Activated T-helper 1 cell treated with anti-CD3 and anti-CD28 coated beads, Interleukin-2, amount 50 U/mL, for 16 hours (primary cell): ENCODE measurements around the gene TMEM42.
A peak's percentile ranks its signal among the peaks of the same experiment; 100 is the strongest.
"Not testable (repeated sequence)": the region's sequence is repeated elsewhere in the genome, so short reads cannot be mapped to it uniquely, and the experiment has no call there.

Experiments
- DNase-seq, 2 donors: peaks; one replicate each; pipeline ENCODE4 v3.0.0-alpha.2; 2020; ENCODE audit warnings: low read depth in 1 of 2, low spot score in 1 of 2

TMEM42 gene

DNA sequence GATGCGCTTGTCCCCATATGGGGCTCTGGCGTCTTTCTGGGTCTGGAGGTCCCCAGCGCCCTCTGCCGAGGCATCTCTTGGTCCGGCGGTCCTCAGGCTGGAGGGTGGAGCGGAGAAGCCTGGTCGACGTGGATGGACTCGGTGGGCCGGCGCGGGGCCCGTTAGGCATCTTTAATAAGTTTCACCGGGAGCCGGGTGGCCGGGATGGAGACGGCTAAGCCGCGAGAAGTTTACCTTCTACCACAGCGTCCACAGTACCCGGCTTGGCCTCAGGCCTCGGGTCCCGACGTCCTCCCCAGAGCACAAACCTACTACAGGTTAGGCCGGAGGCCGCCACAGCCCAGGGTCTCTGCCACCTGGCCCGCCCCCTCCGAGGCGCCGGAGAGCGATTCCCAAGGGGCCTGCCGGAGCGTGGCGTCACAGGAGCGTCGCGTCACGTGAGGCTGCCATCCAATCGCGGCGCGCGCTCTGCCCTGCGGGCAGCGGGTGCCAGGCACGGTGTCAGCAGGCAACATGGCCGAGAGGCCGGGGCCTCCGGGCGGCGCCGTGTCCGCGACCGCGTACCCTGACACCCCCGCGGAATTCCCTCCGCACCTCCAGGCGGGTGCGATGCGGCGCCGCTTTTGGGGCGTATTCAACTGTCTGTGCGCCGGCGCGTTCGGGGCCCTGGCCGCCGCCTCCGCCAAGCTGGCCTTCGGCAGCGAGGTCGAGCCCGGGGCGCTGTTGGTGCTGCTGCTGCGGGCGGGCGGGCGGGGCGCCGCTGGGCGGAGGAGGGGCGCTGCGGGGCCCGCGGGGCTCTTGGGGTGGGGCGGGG, at the start of gene TMEM42:
Gene TMEM42 (plus strand): TSS at position 501 of the 814 bp plus-strand sequence. CDS start 13 bp downstream, at position 514.
- DNase-seq, result peak; percentile 75 to 81

DNA sequence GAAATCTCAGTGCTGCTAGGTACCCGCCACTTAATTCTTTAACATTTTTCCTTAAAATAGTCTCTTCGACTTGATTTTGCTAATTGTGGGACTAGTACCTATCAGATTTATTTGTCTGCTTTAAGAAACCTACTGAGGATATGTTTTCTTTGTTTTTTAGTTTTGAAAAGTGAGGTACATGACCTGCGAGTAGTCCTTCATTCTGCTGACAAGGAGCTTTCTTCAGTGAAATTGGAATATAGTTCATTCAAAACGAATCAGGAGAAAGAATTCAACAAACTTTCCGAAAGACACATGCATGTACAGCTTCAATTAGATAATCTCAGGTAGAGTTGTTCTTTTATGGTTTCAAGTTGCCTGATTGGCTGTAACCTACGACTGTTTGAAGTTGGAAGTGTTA, 47.0 kb upstream of the TMEM42 start:
- no peak for DNase-seq

DNA sequence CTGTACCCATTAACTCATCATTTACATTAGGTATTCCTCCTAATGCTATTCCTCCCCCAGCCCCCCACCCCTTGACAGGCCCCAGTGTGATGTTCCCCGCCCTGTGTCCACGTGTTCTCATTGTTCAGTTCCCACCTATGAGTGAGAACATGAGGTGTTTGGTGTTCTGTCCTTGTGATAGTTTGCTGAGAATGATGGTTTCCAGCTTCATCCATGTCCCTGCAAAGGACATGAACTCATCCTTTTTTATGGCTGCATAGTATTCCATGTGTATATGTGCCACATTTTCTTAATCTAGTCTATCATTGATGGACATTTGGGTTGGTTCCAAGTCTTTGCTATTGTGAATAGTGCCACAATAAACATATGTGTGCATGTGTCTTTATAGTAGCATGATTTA, 45.4 kb upstream of the TMEM42 start:
- not testable (repeated sequence) for DNase-seq

DNA sequence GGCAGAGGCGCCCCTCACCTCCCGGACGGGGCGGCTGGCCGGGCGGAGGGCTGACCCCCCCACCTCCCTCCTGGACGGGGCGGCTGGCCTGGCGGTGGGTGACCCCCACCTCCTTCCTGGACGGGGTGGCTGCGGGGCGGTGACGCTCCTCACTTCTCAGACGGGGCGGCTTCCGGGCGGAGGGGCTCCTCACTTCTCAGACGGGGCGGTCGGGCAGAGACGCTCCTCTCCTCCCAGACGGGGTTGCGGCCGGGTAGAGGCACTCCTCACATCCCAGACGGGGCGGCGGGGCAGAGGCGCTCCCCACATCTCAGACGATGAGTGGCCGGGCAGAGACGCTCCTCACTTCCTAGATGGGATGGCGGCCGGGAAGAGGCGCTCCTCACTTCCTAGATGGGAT, 40.5 kb upstream of the TMEM42 start:
- DNase-seq, result not testable (repeated sequence)

DNA sequence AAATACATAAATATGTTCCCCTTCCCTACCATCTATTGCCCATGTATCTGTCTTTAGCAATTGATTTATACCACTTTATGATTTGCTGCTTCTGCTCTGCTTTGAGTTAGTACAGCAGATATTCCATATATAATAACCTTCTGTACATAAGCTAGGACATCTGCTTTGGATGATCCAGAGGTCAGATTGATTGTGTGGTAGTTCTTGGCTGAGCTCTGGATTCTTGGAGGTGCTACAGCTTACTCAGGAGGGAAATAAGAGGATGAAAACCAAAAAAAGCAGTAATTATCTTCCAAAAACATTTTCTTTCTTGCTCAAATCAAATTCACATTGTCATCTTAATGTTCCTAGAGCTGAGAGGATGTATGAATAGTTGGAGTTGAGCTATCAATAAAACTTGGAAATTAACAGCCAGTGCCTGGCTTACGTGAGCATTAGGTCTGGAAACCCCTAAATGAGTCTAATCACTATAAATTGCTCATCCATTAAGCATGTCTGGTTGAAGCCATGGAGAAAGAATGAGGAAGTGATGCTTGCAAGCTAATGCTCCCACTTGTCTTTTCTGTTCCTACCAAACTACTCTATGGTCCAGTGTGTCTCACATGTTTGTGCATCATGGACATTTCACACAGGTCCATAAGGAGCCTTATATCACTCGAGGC, 36.3 kb upstream of the TMEM42 start:
- DNase-seq, result no peak

DNA sequence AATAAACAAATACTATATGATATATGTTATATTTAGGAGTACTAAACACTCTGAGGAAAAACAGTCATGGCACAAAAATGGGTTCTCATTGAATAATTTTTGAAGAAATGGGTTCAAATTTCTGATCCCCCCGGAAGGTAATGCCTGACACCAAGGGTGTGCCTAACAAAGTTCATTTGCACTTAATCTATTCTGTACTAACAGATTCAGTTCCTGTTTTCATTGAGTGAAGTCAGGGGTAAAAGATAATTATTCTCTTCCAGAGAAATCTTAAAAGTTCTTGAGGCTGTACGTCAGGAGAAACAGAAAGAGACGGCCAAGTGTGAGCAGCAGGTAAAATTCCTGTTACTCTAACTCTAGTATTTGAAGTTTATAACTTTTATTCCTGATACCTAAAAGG, 34.5 kb upstream of the TMEM42 start:
- DNase-seq, result no peak

DNA sequence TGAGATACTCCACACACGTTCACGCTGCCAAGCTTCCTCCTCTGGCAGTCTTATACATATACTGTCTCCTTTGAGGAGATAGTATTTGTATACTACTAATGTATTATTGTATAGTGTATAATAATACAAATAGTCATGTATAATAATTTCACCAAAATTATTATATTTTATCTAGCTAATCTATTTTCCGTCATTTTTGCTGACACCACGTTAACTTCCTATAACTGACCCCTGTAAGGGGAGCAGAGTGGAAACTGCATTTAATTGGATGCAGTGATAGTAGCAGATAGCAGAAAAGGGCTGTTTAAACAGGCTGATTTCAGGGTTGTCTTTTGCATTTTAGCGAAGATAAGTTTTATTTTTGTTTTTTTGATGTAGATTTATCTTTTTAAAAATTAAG, 30.5 kb upstream of the TMEM42 start:
- no peak for DNase-seq

DNA sequence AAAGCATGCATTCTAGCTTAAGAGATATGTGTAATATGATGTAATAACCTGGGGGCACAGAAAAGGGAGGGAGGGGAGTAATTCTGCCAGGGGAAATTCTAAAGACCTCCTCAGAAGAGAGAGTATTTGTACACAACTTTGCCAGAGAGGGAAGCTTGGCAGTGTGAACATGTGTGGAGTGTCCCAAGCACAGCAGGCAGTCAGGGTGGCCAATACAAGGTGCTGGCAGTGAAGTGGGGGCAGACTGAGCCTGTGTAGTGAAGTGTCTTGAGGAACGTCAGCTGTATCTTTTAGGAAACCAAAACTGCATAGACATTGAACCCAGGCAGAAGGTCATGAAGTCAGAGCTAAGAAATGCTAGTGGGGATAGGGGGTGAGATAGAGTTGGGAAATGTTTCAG, 29.7 kb upstream of the TMEM42 start:
- no peak for DNase-seq

DNA sequence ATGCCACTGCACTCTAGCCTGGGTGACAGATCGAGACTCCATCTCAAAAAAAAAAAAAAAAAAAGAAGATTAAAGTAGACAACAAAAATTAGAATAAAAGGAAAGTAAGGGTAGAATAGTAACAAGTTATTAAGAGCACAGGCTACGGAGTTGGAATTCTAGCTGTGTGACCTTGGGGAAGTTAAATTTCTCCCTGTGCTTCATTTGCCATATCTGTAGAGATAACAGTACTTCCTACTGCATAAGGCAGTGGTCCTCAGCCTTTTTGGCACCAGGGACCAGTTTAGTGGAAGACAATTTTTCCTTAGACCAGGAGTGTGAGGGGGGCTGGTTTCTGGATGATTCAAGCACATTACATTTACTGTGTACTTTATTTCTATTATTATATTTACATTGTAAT, 28.7 kb upstream of the TMEM42 start:
- no peak for DNase-seq

DNA sequence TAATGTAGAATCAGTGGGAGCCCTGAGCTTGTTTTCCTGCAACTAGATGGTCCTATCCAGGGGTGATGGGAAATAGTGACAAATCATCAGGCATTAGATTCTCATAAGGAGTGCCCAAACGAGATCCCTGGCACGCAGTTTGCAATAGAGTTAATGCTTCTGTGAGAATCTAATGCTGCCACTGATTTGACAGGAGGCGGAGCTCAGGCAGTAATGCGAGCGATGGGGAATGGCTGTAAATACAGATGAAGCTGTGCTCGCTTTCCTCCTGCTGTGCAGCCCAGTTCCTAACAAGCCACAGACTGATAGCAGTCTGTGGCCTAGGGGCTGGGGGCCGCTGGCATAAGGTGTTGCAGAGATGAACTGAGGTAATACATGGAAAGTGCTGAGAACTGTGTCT, 28.3 kb upstream of the TMEM42 start:
- no peak for DNase-seq

DNA sequence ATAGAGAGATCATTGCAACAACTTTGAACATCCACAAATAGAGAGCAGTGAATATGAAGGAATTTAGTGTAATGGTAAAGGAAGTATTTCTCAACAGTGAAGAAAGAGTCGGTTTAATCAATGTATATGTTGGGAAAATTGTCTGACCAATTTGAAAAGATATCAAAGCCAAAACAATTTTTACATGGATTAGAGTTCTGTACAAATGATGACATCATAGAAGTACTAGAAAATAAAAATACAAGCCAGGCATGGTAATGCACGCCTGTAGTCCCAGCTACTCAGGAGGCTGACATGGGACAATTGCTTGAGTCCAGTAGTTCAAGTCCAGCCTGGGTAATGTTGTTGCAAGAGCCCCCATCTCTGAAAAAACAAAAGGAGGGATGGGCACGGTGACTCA, 26.0 kb upstream of the TMEM42 start:
- DNase-seq, result no peak

DNA sequence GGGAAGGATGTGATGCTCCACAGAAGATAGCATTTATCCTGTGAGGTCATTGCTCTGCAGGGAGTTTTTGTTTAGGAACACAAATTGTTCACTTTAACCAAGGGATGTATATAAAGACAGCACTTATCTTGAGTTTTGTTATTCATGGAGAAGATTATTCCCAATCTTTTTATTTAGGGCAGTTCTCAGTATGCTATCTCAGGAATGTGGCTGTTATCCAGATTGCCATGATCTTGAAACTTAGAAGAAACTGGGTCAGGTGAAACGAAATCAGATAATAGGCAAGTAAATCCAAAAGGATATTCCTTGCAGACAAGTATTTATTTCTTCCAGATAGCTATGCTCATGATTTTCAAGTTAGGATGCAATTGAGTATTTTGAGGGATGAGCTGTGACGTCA, 19.3 kb upstream of the TMEM42 start:
- DNase-seq, result no peak

DNA sequence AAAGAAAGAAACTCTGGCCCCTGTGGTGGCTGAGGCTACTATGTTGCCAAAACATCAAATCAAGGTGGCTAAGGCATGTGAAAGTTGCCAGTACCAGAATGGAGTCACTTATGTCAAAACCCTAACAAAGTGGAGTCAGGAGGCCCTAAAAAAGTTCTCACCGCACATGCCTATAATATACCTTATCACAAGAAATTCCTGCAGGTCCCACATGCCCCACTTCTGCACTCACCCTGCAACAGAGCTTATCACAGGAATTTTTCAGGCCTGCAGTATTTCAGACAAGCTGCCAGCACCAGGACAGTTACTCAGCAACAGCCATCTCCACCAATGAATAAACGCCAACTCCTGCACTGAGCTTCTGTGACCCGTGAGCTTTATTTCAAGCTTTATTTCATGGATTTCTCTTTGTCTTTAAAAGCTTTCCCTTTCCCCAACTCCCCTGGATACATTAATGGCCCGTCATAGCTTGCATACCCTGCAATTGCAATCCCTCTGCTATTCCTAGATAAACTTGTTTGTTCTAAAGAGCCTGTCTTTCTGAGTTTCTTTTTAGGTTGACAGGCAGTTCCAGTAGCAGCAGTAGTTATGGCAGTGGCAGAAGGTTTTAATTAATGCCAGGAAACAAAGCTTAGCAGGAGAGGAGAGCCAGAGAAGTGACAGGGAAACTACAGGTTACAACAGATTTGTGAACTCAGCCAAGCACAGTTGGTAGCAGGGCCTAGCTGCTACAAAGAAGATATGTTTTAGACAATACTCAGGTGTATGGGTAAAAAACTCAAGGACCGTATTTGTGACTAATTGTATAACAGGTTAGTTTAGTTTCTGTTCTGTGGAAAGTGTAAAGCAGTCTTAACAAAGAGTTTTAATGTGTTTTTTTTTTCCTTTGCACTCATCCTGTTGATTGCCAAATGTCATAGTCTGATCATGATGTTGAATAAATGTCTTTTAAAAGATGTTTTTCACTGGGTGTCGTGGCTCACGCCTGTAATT, 15.9 kb upstream of the TMEM42 start:
- DNase-seq, result no peak

DNA sequence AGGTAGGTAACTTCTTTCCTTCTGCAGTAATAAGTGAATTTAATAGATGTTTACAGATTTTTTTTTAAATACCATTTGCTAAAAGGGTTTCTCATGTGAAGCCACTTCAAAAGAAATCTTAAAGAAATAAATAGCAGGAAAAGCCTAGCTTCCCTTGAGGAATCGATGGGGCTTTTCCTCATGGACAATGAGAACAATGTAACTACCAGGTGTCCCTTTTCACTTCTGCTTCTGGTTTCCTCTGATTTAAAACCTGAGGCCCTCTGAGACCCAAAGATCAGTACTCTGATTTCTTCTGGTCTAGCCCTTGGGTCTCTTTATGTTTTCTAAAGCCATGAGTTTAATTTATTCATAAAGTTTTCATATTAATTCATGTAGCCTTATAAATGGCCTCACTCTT, 13.1 kb upstream of the TMEM42 start:
- DNase-seq, result no peak

DNA sequence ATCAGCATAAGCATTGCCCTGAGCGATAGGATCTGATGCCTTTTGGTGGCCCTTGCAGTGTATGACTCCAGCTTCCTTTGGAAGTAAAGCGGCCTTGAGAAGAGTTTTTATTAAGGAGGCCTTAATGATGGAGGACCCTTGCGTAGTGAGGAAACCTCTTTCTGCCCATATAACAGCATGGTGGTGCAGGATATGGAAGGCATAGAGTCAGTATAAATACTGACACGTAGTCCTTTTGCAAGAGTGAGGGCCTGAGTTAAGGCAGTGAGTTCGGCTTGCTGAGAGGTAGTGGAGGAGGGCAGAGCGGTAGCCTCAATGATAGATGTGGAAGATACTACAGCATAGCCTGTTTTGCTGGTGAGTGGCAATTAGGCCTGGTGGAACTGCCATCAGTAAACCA, 5.0 kb upstream of the TMEM42 start:
- not testable (repeated sequence) for DNase-seq

DNA sequence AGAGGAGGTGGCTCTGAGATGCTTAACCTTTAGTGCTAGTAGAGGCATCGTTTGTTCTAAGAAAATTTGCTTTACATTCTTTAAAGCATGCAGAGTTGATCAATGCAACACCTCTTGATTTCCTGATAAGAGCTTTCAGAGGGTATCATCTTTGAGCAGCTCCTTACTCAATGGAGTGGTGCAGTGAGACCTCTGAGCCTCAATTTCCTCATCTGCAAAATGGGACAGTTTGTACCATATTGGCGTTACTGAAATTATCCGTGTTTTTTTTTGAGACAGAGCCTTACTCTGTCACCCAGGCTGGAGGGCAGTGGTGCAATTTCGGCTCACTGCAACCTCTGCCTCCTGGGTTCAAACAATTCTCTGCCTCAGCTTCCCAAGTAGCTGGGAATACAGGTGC, 1.6 kb upstream of the TMEM42 start:
- DNase-seq, result no peak

DNA sequence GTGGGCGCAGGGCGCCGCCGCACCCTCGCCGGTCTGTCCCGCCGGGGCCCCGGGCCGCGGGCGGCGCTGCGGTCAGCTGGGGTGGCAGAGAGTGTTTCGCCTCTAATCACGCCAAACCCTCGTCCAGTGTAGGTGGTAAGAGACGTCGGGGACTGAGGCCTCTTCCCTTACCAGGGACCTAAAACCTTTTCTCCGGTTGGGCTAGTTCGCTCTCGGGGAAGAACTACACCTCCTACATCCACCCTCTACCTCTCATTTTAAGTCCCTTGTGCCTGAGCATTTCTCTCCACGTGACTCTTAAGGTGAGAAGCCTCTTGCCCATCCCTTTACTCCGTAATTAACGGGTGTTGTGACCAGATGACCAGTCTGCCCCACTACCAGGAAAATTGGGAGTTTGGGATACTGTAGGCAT, 520 bp downstream of the TMEM42 start:
- no peak for DNase-seq

DNA sequence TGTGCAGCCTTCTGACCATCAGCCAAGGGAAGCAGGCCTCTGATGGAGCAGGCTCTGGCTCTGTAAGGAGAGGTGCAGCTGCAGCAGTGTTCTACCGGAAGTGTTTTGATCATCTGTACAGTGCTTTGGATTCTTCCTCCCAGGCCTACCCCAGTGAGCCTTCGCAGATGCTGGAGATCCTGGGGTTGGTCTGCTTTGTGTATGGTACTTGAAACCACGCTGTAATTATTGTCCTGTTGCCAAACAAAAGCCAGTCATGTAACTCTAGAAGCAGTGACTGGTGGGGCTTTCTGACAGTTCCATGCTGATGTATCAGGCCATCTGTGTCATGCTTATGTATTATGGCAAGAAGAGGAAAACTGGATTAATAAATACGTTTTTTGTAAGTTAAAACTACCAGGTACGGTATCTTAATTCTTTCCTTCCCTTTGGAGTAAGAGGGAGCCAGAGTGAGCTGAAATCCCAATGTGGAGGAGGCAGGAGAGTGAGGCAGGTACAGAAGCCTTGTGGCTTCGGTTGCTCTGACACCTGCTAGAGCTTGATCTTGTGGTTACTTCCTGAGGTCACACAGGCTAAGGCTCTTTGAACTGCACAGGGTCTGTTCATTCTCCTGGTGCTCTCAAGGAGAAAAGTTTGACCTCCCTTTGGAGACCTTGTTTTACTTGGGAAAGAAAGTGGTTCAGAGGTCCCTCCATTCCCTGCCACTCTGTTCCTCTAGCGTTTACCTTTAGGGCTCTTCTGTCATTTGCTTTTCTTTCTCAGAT, 3.7 kb downstream of the TMEM42 start:
- DNase-seq, result no peak

DNA sequence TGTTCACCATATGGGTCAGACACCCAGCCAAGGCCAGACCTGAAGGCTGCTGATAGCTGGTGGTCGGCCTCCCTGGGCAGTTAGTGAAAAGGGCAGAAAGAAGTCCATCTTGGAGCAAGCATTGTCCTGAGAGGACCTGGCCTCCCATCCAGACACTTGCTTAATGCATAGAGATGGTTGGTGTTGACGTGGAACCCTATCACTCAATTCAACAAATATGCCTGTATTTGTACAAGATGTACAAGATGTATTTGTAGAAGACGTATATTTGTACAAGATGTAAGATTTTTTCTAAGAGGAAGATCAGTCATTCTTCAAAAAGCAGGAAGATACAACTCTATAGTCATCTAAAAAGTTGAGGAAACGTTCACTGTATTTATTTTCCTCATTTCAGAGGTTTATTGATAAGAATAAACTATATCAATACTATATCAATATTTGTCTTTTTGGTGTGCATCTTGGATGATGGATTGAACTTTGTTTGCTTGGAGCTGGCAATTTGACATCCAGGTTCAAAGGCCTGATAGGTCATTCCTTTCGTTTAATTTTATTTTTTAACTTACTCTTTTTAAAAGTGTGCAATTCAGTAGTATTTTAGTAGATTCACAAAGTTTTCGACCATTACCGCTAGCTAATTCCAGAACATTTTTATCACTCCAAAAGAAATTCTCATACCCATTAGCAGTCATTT, 5.9 kb downstream of the TMEM42 start:
- no peak for DNase-seq

DNA sequence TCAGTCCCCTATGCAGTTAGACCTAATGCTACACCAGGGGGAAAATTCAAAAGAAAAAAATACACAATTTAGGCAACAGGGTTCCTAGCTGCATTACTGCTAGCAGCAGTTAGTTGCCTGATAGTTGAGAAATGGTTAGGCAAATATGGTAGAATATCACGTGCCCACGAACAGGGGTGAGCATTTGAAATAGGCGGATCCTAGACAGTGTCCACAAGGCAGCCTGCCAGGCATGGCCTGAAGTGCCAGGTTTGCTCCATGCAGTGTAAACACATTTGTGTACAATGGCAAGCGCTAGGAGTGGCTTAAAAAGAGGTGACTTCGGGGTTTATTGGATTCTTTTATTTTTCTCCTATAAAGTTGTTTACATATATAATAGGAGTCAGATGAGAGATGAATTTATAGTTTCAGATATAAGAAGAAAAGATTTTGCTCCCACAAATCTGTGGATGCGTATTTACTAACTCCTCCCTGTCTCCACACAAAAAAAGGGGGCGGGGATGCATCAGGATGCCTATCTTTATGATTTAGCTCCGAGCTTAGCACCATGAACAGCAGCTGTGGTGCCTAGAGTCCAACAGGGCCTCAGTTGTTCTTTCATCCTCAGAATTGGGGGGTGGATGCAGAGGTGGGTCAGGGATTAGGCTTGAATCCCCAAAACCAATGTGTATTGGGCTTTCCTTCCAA, 8.8 kb downstream of the TMEM42 start:
- no peak for DNase-seq
